GM19193 (cell line): ENCODE results near the gene TFF1.

Experiments used
- POLR2A ChIP-seq: IDR thresholded peaks from 4 replicates; pipeline ENCODE4 v1.6.1; 2011; ENCODE audit not compliant: insufficient read depth, insufficient read length; ENCODE audit errors: extremely low read depth

The TFF1 gene

GRCh38 chr21:42366292-42367010 lies at the start of gene TFF1:
TFF1 (minus strand) TSS chr21:42366535; CDS start chr21:42366495, 40 bp downstream.
- no peak for TF ChIP-seq POLR2A

- peak; percentile 50 for TF ChIP-seq POLR2A
These were observed 48.8 kb upstream of the TFF1 start for GRCh38 chr21:42414928-42415769.

- no peak for TF ChIP-seq POLR2A
These were observed 48.2 kb upstream of the TFF1 start for GRCh38 chr21:42414553-42414927.

- TF ChIP-seq POLR2A = no peak
These were observed 47.7 kb upstream of the TFF1 start for GRCh38 chr21:42414066-42414465.

GRCh38 chr21:42413500-42413899 lies 47.2 kb upstream of the TFF1 start:
- TF ChIP-seq POLR2A = no peak

- TF ChIP-seq POLR2A = no peak
These were observed 46.8 kb upstream of the TFF1 start for GRCh38 chr21:42413093-42413492.

GRCh38 chr21:42412636-42412933 lies 46.2 kb upstream of the TFF1 start:
- TF ChIP-seq POLR2A = no peak

GRCh38 chr21:42411891-42412635 lies 45.7 kb upstream of the TFF1 start:
- no peak for TF ChIP-seq POLR2A

- no peak for TF ChIP-seq POLR2A
These were observed 45.0 kb upstream of the TFF1 start for GRCh38 chr21:42411197-42411869.

GRCh38 chr21:42409366-42409765 lies 43.0 kb upstream of the TFF1 start:
- no peak for TF ChIP-seq POLR2A

- no peak for TF ChIP-seq POLR2A
These were observed 41.1 kb upstream of the TFF1 start for GRCh38 chr21:42407476-42407875.

- TF ChIP-seq POLR2A = no peak
These were observed 40.5 kb upstream of the TFF1 start for GRCh38 chr21:42406866-42407265.

- no peak for TF ChIP-seq POLR2A
These were observed 39.9 kb upstream of the TFF1 start for GRCh38 chr21:42406201-42406621.

GRCh38 chr21:42405064-42406013 lies 39.0 kb upstream of the TFF1 start:
- no peak for TF ChIP-seq POLR2A
